Ovary (tissue), 9 donors: ENCODE measurements around the gene CATSPERB. TPM values are rescaled to one million over a fixed set of nuclear protein-coding genes. Genes with fewer than 3 reads are reported as not detected.

ENCODE experiments used
- DNase-seq, 5 donors: peaks; one replicate each; pipeline ENCODE4 v3.0.0-alpha.2; 2019 to 2020
- H3K27ac ChIP-seq, 2 donors: fragments of 200-600 bp; one replicate each; pipeline versions ENCODE4 v1.5.1 to v1.8.0; 2019 to 2022
- H3K27me3 ChIP-seq: fragments of 200-600 bp; one replicate; pipeline ENCODE4 v1.8.0; 2022
- H3K36me3 ChIP-seq: fragments of 200-600 bp; sonication (generic); one replicate; pipeline ENCODE4 v1.5.1; 2019
- H3K4me1 ChIP-seq: one replicate; pipeline ENCODE4 v1.8.1; 2013; ENCODE audit warnings: mild to moderate bottlenecking, moderate library complexity; ENCODE audit not compliant: insufficient read depth
- H3K4me3 ChIP-seq: fragments of 200-600 bp; sonication (generic); one replicate; pipeline ENCODE4 v1.5.1; 2017
- H3K9me3 ChIP-seq, 2 donors: fragments of 200-600 bp in 1 of 2; sonication (generic) in 1 of 2; one replicate each; pipeline versions ENCODE4 v1.5.1 to v1.8.1; 2013 to 2019; ENCODE audit warnings: mild to moderate bottlenecking in 1 of 2, moderate library complexity in 1 of 2
- CTCF ChIP-seq, 3 donors: fragments of 450-650 bp in 2 of 3; fragments of 200-600 bp in 1 of 3; IDR thresholded peaks; one replicate each; pipeline versions ENCODE4 v1.5.1 to v1.8.0; 2016 to 2022; ENCODE audit warnings: antibody characterized with exemption in 3 of 3, mild to moderate bottlenecking in 1 of 3
- EP300 ChIP-seq: sonication (generic); formaldehyde crosslinking; IDR thresholded peaks from one replicate; pipeline ENCODE4 v1.6.1; 2017; ENCODE audit warnings: antibody characterized with exemption
- POLR2A ChIP-seq: fragments of 450-650 bp; IDR thresholded peaks from one replicate; pipeline ENCODE4 v1.6.1; 2017; ENCODE audit warnings: antibody characterized with exemption, mild to moderate bottlenecking, moderate library complexity
- WGBS, 3 donors: extraction: QIAGEN DNeasy Blood & Tissue Kit in 1 of 3; methylation state at CpG; one replicate each; pipeline versions ENCODE4 v1.1.5 to v1.1.7; 2013 to 2017; 5-methylcytosine and 5-hydroxymethylcytosine counted together
- intact Hi-C, 4 donors: fragments of 100-400 bp; cut with DNase I; formaldehyde crosslinking; loops; one replicate each; pipeline versions ENCODE4 v1.11.0 to v1.15.1; 2022 to 2023
- polyA plus RNA-seq, 2 donors: library from polyadenylated mRNA; stranded (reverse); fragments of 200-250 nt in 1 of 2; fragments of 350-450 nt in 1 of 2; fragmentation: Illumina TruSeq in 1 of 2; extraction: RNeasy Lipid Tissue Mini Kit (QIAGEN cat#74804) in 1 of 2; gene quantifications; one replicate each; pipeline ENCODE4 v1.2.3, GENCODE V29; 2013 to 2014
- total RNA-seq, 7 donors: library from RNA; depleted of rRNA in 2 of 7; stranded (reverse); fragments of >200 nt in 2 of 7; fragmentation: NEBNext Ultra II Directional in 3 of 7; extraction: Animal tissue kit (Norgen Biotek cat#: 25700) in 3 of 7; gene quantifications; one replicate each; pipeline versions ENCODE4 v1.1.0 to v1.2.4, GENCODE V29; 2016 to 2023
- donor health status: DM: no; HTN: no; CAD: no; lungs with moderate emphysema.
- donor health status: DM: no; HTN: no; CAD: no.
- donor health status: Bipolar disorder and iron deficiency.
- donor health status: DM: yes; HTN: yes; CAD: no.
- donor health status: DM: no; HTN: no; CAD: no.
- donor health status: DM: yes; HTN: yes; CAD: no.

CATSPERB gene
- total and polyA plus RNA-seq, 9 donors, result 0.07 to 2.5 (median 0.46) TPM; not detected in 1

GRCh38 chr14:91636604-91637003 lies 95.3 kb downstream of the CATSPERB start:
- TF ChIP-seq CTCF (IDR thresholded peaks at IDR 0.05) (no peak), EP300 (no peak), POLR2A (no peak)
- H3K4me3 ChIP-seq, result no peak overlapping the region
- H3K9me3 ChIP-seq, result no peaks in the 10 kb centered on the region
- intact Hi-C loops, result no loop called here
- WGBS, 3 donors, result 55 to 65% (median 62%) methylated on average over 4 of the region's 4 CpGs
- DNase-seq, result no peak
- H3K27me3 ChIP-seq, result no peaks in the 10 kb centered on the region
- no peak overlapping the region for H3K27ac ChIP-seq
- H3K4me1 ChIP-seq, result no peaks in the 10 kb centered on the region
- no peaks in the 10 kb centered on the region for H3K36me3 ChIP-seq

DNA sequence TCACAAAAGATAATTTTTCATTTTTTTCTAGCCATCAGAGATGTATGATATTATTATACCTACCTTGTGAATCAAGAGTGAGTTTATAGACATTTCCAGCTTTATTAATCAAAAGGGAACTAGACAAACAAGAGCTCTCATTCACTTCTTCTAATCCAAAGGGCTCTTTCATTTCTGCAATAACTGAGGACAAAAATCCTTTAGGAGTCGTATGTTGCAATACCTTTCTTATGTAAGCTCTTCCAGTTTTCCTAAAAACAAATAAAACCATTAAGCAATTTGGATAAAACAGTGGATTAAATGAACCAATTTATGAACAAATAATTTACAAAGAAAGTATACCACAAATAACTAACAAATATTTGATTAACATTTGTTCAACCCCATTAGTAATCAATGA lies 107.1 kb downstream of the CATSPERB start:
- TF ChIP-seq POLR2A (no peak), EP300 (no peak), CTCF (IDR thresholded peaks at IDR 0.05) (no peak)
- 82 to 89% (median 87%) methylated on average over 1 of the region's 1 CpG for WGBS, 3 donors
- DNase-seq, result no peak
- intact Hi-C loops, result no loop called here
- H3K4me1 ChIP-seq, result no peaks in the 10 kb centered on the region
- no peaks in the 10 kb centered on the region for H3K9me3 ChIP-seq
- no peaks in the 10 kb centered on the region for H3K36me3 ChIP-seq
- H3K27me3 ChIP-seq, result no peaks in the 10 kb centered on the region
- no peak overlapping the region for H3K27ac ChIP-seq
- no peak overlapping the region for H3K4me3 ChIP-seq

DNA sequence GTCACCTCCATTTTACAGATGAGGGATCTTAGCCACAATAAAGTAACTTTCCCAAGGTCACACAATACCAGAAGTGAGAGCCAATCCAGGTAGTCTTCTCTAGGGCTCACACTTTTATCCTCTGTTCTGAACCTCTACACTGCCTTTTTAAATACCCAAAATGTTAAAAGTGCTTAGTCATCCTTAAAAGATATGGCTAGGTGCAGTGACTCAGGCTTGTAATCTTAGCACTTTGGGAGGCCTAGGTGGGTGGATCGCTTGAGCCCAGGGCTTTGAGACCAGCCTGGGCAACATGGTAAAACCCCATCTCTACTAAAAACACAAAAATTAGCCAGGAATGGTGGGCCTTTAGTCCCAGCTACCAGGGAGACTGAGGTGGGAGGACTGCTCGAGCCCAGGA lies 117.7 kb downstream of the CATSPERB start:
- H3K4me3 ChIP-seq, result no peak overlapping the region
- H3K36me3 ChIP-seq, result no peaks in the 10 kb centered on the region
- no peaks in the 10 kb centered on the region for H3K4me1 ChIP-seq
- no peak overlapping the region for H3K27ac ChIP-seq
- no peaks in the 10 kb centered on the region for H3K9me3 ChIP-seq
- intact Hi-C loops, result no loop called here
- no peak for TF ChIP-seq POLR2A
- TF ChIP-seq CTCF (IDR thresholded peaks at IDR 0.05), result no peak
- no peak for TF ChIP-seq EP300
- no peak for DNase-seq
- H3K27me3 ChIP-seq, result no peaks in the 10 kb centered on the region
- 42 to 71% (median 48%) methylated on average over 2 of the region's 2 CpGs for WGBS, 3 donors

GRCh38 chr14:91613459-91614112 lies 118.3 kb downstream of the CATSPERB start:
- Histone ChIP-seq H3K36me3 (no peaks in the 10 kb centered on the region), H3K27me3 (no peaks in the 10 kb centered on the region), H3K27ac (no peak overlapping the region), H3K9me3 (no peaks in the 10 kb centered on the region), H3K4me1 (no peaks in the 10 kb centered on the region), H3K4me3 (no peak overlapping the region)
- TF ChIP-seq EP300, result no peak
- TF ChIP-seq CTCF (IDR thresholded peaks at IDR 0.05), result no peak
- TF ChIP-seq POLR2A, result no peak
- 91 to 94% (median 94%) methylated on average over 6 of the region's 6 CpGs for WGBS, 3 donors
- no peak for DNase-seq
- intact Hi-C loops, result no loop called here
